GM21576 (cell line): ENCODE results near the gene TGM5.

Experiments
- ATAC-seq: cut with Tn5 transposase; IDR thresholded peaks from one replicate; pipeline ENCODE4 v1.9.1; 2021; ENCODE audit warnings: mild to moderate bottlenecking, moderate library complexity; ENCODE audit not compliant: unreplicated experiment

TGM5 gene

GRCh38 chr15:43196760-43197548, 69.8 kb downstream of the TGM5 start:
- ATAC-seq = no peak

GRCh38 chr15:43194795-43195194, 71.9 kb downstream of the TGM5 start:
- ATAC-seq = no peak

GRCh38 chr15:43193710-43194109, 73.0 kb downstream of the TGM5 start:
- ATAC-seq = no peak

GRCh38 chr15:43190178-43190577, 76.5 kb downstream of the TGM5 start:
- no peak for ATAC-seq

- no peak for ATAC-seq
These were observed 77.4 kb downstream of the TGM5 start for GRCh38 chr15:43189296-43189695.

GRCh38 chr15:43187544-43188155, 79.1 kb downstream of the TGM5 start:
- no peak for ATAC-seq

- peak; percentile 13 for ATAC-seq
These were observed 80.8 kb downstream of the TGM5 start for GRCh38 chr15:43186003-43186353.

- ATAC-seq = peak; percentile 93
These were observed 81.3 kb downstream of the TGM5 start, which contains the start of gene CCNDBP1 for GRCh38 chr15:43185157-43186002. CCNDBP1 (plus strand) TSS chr15:43185403; CDS start chr15:43185499, 96 bp downstream.

- ATAC-seq = no peak
These were observed 82.2 kb downstream of the TGM5 start for GRCh38 chr15:43184407-43185124.

- no peak for ATAC-seq
These were observed 83.5 kb downstream of the TGM5 start for GRCh38 chr15:43183270-43183669.
